ENCODE measurements around the gene PRB4.
"Not testable (repeated sequence)": the region's sequence is repeated elsewhere in the genome, so short reads cannot be mapped to it uniquely, and the experiment has no call there.

Gene PRB4

GRCh38 chr12:11310336-11310735 lies at the start of gene PRB4:
TSS of gene PRB4 (minus strand) at chr12:11310436. CDS start at chr12:11310398, 38 bp downstream.
- DNase-seq, result no peak

- DNase-seq, result not testable (repeated sequence)
Observed at GRCh38 chr12:11351736-11352135, 41.5 kb upstream of the PRB4 start.

GRCh38 chr12:11348439-11348838 lies 38.2 kb upstream of the PRB4 start:
- DNase-seq, result no peak

- no peak for DNase-seq
Observed at GRCh38 chr12:11347810-11348209, 37.6 kb upstream of the PRB4 start.

GRCh38 chr12:11344500-11344899 lies 34.3 kb upstream of the PRB4 start:
- DNase-seq, result no peak

- DNase-seq, result no peak
Observed at GRCh38 chr12:11324426-11324825, 14.2 kb upstream of the PRB4 start.

GRCh38 chr12:11321980-11322379 lies 11.7 kb upstream of the PRB4 start:
- DNase-seq, result no peak

- no peak for DNase-seq
Observed at GRCh38 chr12:11307143-11307542, 3.1 kb downstream of the PRB4 start.

GRCh38 chr12:11273449-11273848 lies 36.8 kb downstream of the PRB4 start:
- no peak for DNase-seq

- DNase-seq, result no peak
Observed at GRCh38 chr12:11269607-11270006, 40.6 kb downstream of the PRB4 start, which contains the start of gene PRB3. TSS of gene PRB3 (minus strand) at chr12:11269707. CDS start at chr12:11269669, 38 bp downstream.

- DNase-seq, result no peak
Observed at GRCh38 chr12:11264501-11264900, 45.7 kb downstream of the PRB4 start.
